GM12878 (cell line): ENCODE results near the gene ZNF783. TPM values are rescaled to one million over a fixed set of nuclear protein-coding genes. Genes with fewer than 3 reads are reported as not detected.

ENCODE experiments used
- ATAC-seq: fragments of 200-7000 bp; cut with Tn5 transposase; 3 replicates; pipeline ENCODE4 v1.9.1; 2020; ENCODE audit warnings: mild to moderate bottlenecking, moderate library complexity
- BruUV-seq: library from RNA; stranded (reverse); fragments of 400-500 nt; replicated peaks from 2 replicates; lab custom pipeline; 2021; lab: Mats Ljungman, UMichigan
- CTCF ChIA-PET: fragments of 300-600 bp; sonication (Branson Sonifier 250); formaldehyde crosslinking; extraction: SDS; loops from one replicate; lab custom pipeline; 2021; ENCODE audit warnings: inconsistent platforms; lab: Yijun Ruan, JAX
- POLR2A ChIA-PET: fragments of 350-600 bp; formaldehyde crosslinking; extraction: SDS; loops from one replicate; lab custom pipeline; 2021; ENCODE audit warnings: inconsistent platforms; lab: Charles Lee
- RAD21 ChIA-PET: fragments of 300-600 bp; sonication (Branson Sonifier 250); formaldehyde crosslinking; loops from one replicate; lab custom pipeline; 2023; ENCODE audit warnings: antibody characterized with exemption; ENCODE audit not compliant: unreplicated experiment; lab: Charles Lee
- SMC1A ChIA-PET: fragments of 300-600 bp; sonication (Branson Sonifier 250); formaldehyde crosslinking; loops from one replicate; lab custom pipeline; 2023; ENCODE audit not compliant: unreplicated experiment, uncharacterized antibody; lab: Charles Lee
- DNase-seq: peaks from one replicate; pipeline ENCODE4 v3.0.0-alpha.2; 2011; ENCODE audit warnings: low read depth, low spot score
- FAIRE-seq: peaks from 3 replicates; lab custom pipeline; 2011; peaks lifted over from hg19 to GRCh38; lab: Jason Lieb, UNC
- H2AFZ ChIP-seq: 2 replicates; pipeline ENCODE4 v1.6.0; 2011; ENCODE audit warnings: low read depth, low read length, control low read depth; ENCODE audit not compliant: control insufficient read depth
- H3K27ac ChIP-seq: 2 replicates; pipeline ENCODE4 v1.5.1; 2011; ENCODE audit warnings: control low read depth; ENCODE audit not compliant: control insufficient read depth, insufficient read depth
- H3K27me3 ChIP-seq, 2 experiments: replicated peaks in 1 of 2; 2 replicates each; pipeline versions ENCODE4 v1.6.0 to v1.6.1; 2011; ENCODE audit warnings: low read length in 1 of 2; ENCODE audit not compliant: control insufficient read depth in 2 of 2, insufficient read depth in 2 of 2
- H3K36me3 ChIP-seq, 2 experiments: 2 replicates each; pipeline ENCODE4 v1.5.1; 2011; ENCODE audit warnings: low read length in 1 of 2; ENCODE audit not compliant: control insufficient read depth in 2 of 2, insufficient read depth in 2 of 2
- H3K4me1 ChIP-seq: 2 replicates; pipeline ENCODE4 v1.6.1; 2011; ENCODE audit warnings: mild to moderate bottlenecking, low read length, moderate library complexity, mixed read lengths; ENCODE audit not compliant: control insufficient read depth, insufficient read depth
- H3K4me2 ChIP-seq: 2 replicates; pipeline ENCODE4 v1.6.0; 2011; ENCODE audit warnings: control low read depth; ENCODE audit not compliant: control insufficient read depth, insufficient read depth
- H3K4me3 ChIP-seq: fragments of 200-600 bp; sonication (generic); 2 replicates; pipeline ENCODE4 v1.5.1; 2016
- H3K79me2 ChIP-seq: 2 replicates; pipeline ENCODE4 v1.6.0; 2011; ENCODE audit warnings: low read length; ENCODE audit not compliant: control insufficient read depth, insufficient read depth
- H3K9ac ChIP-seq: 2 replicates; pipeline ENCODE4 v1.8.0; 2011; ENCODE audit warnings: low read length, control low read depth, mixed read lengths; ENCODE audit not compliant: control insufficient read depth, insufficient read depth
- H3K9me3 ChIP-seq: replicated peaks from 3 replicates; pipeline ENCODE4 v1.5.1; 2011; ENCODE audit warnings: mild to moderate bottlenecking, low read length; ENCODE audit not compliant: control insufficient read depth, insufficient read depth
- H4K20me1 ChIP-seq: 2 replicates; pipeline ENCODE4 v1.6.0; 2011; ENCODE audit not compliant: control insufficient read depth, insufficient read depth
- ETV6 ChIP-seq, 2 experiments: fragments of 450-650 bp in 1 of 2; IDR thresholded peaks in 1 of 2; conservative IDR thresholded peaks in 1 of 2; 2 replicates each; pipeline ENCODE4 v1.6.1; 2014; ENCODE audit warnings: antibody characterized with exemption in 1 of 2, borderline replicate concordance in 1 of 2, low read depth in 1 of 2, mild to moderate bottlenecking in 1 of 2, moderate library complexity in 1 of 2
- IKZF2 ChIP-seq, 2 experiments: fragments of 450-650 bp; IDR thresholded peaks; 2 replicates each; pipeline ENCODE4 v1.6.1; 2017; ENCODE audit warnings: mild to moderate bottlenecking in 2 of 2, moderate library complexity in 2 of 2
- SIN3A ChIP-seq: IDR thresholded peaks from 2 replicates; pipeline ENCODE4 v1.6.1; 2012; ENCODE audit warnings: low read depth, low read length, improper control_type of control experiment
- SP1 ChIP-seq: IDR thresholded peaks from one replicate; pipeline ENCODE4 v1.6.1; 2011; ENCODE audit warnings: low read depth, low read length
- SREBF1 ChIP-seq: IDR thresholded peaks from 2 replicates; pipeline ENCODE4 v1.6.1; 2012; ENCODE audit warnings: mild to moderate bottlenecking, low read length
- STAT3 ChIP-seq: IDR thresholded peaks from 2 replicates; pipeline ENCODE4 v1.6.1; 2011; ENCODE audit warnings: low read depth, low read length, improper control_type of control experiment
- YBX1 ChIP-seq: fragments of 450-650 bp; IDR thresholded peaks from 2 replicates; pipeline ENCODE4 v1.6.1; 2016; ENCODE audit warnings: antibody characterized with exemption
- ZZZ3 ChIP-seq: IDR thresholded peaks from 2 replicates; pipeline ENCODE4 v1.6.1; 2011; ENCODE audit warnings: low read depth; ENCODE audit not compliant: control insufficient read depth, insufficient read length
- WGBS: methylation state at CpG from one replicate; pipeline ENCODE4 v1.1.6; 2016; ENCODE audit warnings: low lambda C conversion rate; ENCODE audit not compliant: insufficient replicate concordance, insufficient coverage; ENCODE audit errors: missing lambda C conversion rate; 5-methylcytosine and 5-hydroxymethylcytosine counted together
- in situ Hi-C: fragments of 300-500 bp; cut with MboI; formaldehyde crosslinking; loops from 9 replicates; pipeline ENCODE4 v1.14.3; 2018; ENCODE audit warnings: mixed read lengths
- intact Hi-C: fragments of 100-400 bp; cut with micrococcal nuclease; formaldehyde crosslinking; loops from one replicate; pipeline ENCODE4 v1.14.2; 2022; ENCODE audit not compliant: unreplicated experiment
- polyA plus RNA-seq, 11 experiments: library from polyadenylated mRNA; depleted of rRNA in 4 of 11; unstranded in 6 of 11; stranded (reverse) in 5 of 11; fragments of >200 nt; fragmentation: Nextera tagmentation in 4 of 11; fragmentation: Illumina TruSeq in 1 of 11; extraction: Ambion mirVana in 4 of 11; extraction: Trizol in 1 of 11; gene quantifications; 1 replicate in 1 of 11; 2 replicates in 10 of 11; pipeline versions ENCODE4 v1.2.1 to v1.2.3, GENCODE V29; 2011 to 2016; ENCODE audit warnings: inconsistent platforms in 2 of 11, missing spikeins in 2 of 11, low read depth in 1 of 11
- total RNA-seq, 4 experiments: library from RNA; depleted of rRNA in 3 of 4; stranded (reverse); fragments of >200 nt in 3 of 4; fragmentation: Illumina TruSeq in 1 of 4; extraction: Trizol in 1 of 4; gene quantifications; 2 replicates each; pipeline versions ENCODE4 v1.2.1 to v1.2.3, GENCODE V29; 2013 to 2021
- TF ChIP-seq, protein P1 (sequence below): fragments of 450-650 bp; IDR thresholded peaks from 2 replicates; pipeline ENCODE4 v1.6.1; 2016; ENCODE audit warnings: mild to moderate bottlenecking
- TF ChIP-seq, protein P2 (sequence below): fragments of 450-650 bp; IDR thresholded peaks from 2 replicates; pipeline ENCODE4 v1.6.1; 2017; ENCODE audit warnings: antibody characterized with exemption, mild to moderate bottlenecking, moderate library complexity

The ZNF783 gene
- total and polyA plus RNA-seq, 10 of the 15 experiments (the other 5 are each of a cell fraction or from before 2014, with no cell fraction given) = 2.0 to 14.4 (median 6.4) TPM

DNA sequence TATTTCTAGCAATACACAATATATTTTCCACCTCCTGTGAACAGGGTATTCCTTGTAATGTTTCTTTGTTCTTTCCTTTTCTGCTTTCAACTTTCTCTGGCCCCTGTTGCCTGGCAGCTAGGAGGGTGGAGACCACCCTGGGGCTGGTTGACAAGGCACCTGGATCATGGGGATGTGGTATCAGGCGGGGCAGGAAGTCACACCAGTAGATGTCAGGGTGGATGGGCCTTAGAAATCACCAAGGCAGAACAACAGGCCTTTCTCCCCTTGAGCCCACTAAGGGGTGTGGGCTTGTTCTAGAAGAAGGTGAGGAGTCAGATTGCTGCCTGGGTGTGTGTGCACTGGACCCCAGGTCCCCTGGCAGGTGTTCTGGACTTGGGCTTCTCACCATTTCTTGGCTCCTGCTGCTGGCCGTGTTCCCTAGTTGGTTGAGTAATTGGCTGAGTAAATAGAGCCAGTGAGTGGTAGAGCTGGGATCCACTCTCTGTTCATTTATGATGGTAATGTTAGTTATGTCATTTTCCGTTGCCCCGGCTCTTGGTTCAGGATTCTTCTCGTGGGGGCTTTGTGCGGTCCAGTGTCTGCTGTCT is 24.9 kb downstream of the ZNF783 start:
- in situ Hi-C loops (no loop called here), intact Hi-C loops (no loop called here)
- Histone ChIP-seq H3K4me1 (peaks cover 12% of the 10 kb centered on the region), H3K27me3 (no peaks in the 10 kb centered on the region), H3K9ac (no peak overlapping the region), H3K4me2 (no peak overlapping the region), H3K36me3 (no peaks in the 10 kb centered on the region), H3K79me2 (no peaks in the 10 kb centered on the region), H3K9me3 (no peaks in the 10 kb centered on the region), H3K27ac (no peak overlapping the region), H4K20me1 (no peaks in the 10 kb centered on the region), H2AFZ (no peak overlapping the region), H3K4me3 (no peak overlapping the region)
- ChIA-PET CTCF (no interaction called here), RAD21 (no interaction called here), POLR2A (no interaction called here), SMC1A (no interaction called here)
- BruUV-seq = no TSS peak
- TF ChIP-seq ETV6 (conservative IDR thresholded peaks at IDR 0.05 in 1 of 2, IDR thresholded peaks at IDR 0.05 in 1 of 2; ENCODE audit: borderline replicate concordance in 1 of 2, low read depth in 1 of 2) (no peak), SP1 (no peak), STAT3 (no peak), SREBF1 (no peak), ZZZ3 (no peak), YBX1 (no peak), SIN3A (no peak), IKZF2 (IDR thresholded peaks at IDR 0.05) (no peak)
- TF ChIP-seq, protein P1, sequence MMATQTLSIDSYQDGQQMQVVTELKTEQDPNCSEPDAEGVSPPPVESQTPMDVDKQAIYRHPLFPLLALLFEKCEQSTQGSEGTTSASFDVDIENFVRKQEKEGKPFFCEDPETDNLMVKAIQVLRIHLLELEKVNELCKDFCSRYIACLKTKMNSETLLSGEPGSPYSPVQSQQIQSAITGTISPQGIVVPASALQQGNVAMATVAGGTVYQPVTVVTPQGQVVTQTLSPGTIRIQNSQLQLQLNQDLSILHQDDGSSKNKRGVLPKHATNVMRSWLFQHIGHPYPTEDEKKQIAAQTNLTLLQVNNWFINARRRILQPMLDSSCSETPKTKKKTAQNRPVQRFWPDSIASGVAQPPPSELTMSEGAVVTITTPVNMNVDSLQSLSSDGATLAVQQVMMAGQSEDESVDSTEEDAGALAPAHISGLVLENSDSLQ = no peak
- TF ChIP-seq, protein P2, sequence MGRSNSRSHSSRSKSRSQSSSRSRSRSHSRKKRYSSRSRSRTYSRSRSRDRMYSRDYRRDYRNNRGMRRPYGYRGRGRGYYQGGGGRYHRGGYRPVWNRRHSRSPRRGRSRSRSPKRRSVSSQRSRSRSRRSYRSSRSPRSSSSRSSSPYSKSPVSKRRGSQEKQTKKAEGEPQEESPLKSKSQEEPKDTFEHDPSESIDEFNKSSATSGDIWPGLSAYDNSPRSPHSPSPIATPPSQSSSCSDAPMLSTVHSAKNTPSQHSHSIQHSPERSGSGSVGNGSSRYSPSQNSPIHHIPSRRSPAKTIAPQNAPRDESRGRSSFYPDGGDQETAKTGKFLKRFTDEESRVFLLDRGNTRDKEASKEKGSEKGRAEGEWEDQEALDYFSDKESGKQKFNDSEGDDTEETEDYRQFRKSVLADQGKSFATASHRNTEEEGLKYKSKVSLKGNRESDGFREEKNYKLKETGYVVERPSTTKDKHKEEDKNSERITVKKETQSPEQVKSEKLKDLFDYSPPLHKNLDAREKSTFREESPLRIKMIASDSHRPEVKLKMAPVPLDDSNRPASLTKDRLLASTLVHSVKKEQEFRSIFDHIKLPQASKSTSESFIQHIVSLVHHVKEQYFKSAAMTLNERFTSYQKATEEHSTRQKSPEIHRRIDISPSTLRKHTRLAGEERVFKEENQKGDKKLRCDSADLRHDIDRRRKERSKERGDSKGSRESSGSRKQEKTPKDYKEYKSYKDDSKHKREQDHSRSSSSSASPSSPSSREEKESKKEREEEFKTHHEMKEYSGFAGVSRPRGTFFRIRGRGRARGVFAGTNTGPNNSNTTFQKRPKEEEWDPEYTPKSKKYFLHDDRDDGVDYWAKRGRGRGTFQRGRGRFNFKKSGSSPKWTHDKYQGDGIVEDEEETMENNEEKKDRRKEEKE = no peak
- DNase-seq (no peak), FAIRE-seq (no peak), ATAC-seq (no peak)
- 78% methylated on average over 6 of the region's 6 CpGs for WGBS
